Mucosa of rectum (tissue), 2 donors: ENCODE measurements around the gene FXYD4.
A peak's percentile ranks its signal among the peaks of the same experiment; 100 is the strongest.

Experiments used
- H3K27ac ChIP-seq, 2 donors: one replicate each; pipeline ENCODE4 v1.7.0; 2013; ENCODE audit warnings: inconsistent platforms in 2 of 2, low read depth in 2 of 2, low read length in 2 of 2
- H3K27me3 ChIP-seq, 2 donors: one replicate each; pipeline ENCODE4 v1.7.0; 2013; ENCODE audit warnings: low read length in 2 of 2; ENCODE audit not compliant: control insufficient read depth in 2 of 2, insufficient read depth in 2 of 2
- H3K36me3 ChIP-seq, 2 donors: one replicate each; pipeline ENCODE4 v1.7.0; 2013; ENCODE audit warnings: low read length in 2 of 2; ENCODE audit not compliant: control insufficient read depth in 2 of 2, insufficient read depth in 2 of 2
- H3K4me1 ChIP-seq, 2 donors: one replicate each; pipeline ENCODE4 v1.7.0; 2013; ENCODE audit warnings: low read length in 2 of 2, mild to moderate bottlenecking in 1 of 2; ENCODE audit not compliant: control insufficient read depth in 2 of 2, insufficient read depth in 2 of 2
- H3K4me3 ChIP-seq, 2 donors: one replicate each; pipeline ENCODE4 v1.7.0; 2013; ENCODE audit warnings: low read length in 2 of 2
- H3K9ac ChIP-seq, 2 donors: one replicate each; pipeline ENCODE4 v1.7.0; 2013; ENCODE audit warnings: low read length in 2 of 2, low read depth in 1 of 2, mild to moderate bottlenecking in 1 of 2
- H3K9me3 ChIP-seq, 2 donors: one replicate each; pipeline ENCODE4 v1.7.0; 2013; ENCODE audit warnings: low read length in 2 of 2; ENCODE audit not compliant: control insufficient read depth in 2 of 2
- donor health status: healthy.
- donor health status: Normal muscosa, but diverticular disease.

Gene FXYD4

GRCh38 chr10:43353495-43354329 lies 17.7 kb upstream of the FXYD4 start:
- Histone ChIP-seq H3K4me3 (no peak overlapping the region), H3K4me1 (peaks cover 6 to 9% of the 10 kb centered on the region in 2 donors), H3K9ac (no peak overlapping the region), H3K27me3 (peaks cover 0 to 3% of the 10 kb centered on the region in 2 donors), H3K36me3 (no peaks in the 10 kb centered on the region), H3K9me3 (no peaks in the 10 kb centered on the region), H3K27ac (no peak overlapping the region)

GRCh38 chr10:43354330-43354635 lies 17.2 kb upstream of the FXYD4 start:
- Histone ChIP-seq H3K27ac (no peak overlapping the region), H3K27me3 (peaks cover 0 to 3% of the 10 kb centered on the region in 2 donors), H3K9ac (no peak overlapping the region), H3K36me3 (no peaks in the 10 kb centered on the region), H3K9me3 (no peaks in the 10 kb centered on the region), H3K4me1 (peaks cover 6 to 9% of the 10 kb centered on the region in 2 donors), H3K4me3 (no peak overlapping the region)

- no peak overlapping the region for H3K9ac ChIP-seq
- peaks cover 0 to 3% of the 10 kb centered on the region in 2 donors for H3K27me3 ChIP-seq
- H3K27ac ChIP-seq: no peak overlapping the region
- H3K4me3 ChIP-seq: no peak overlapping the region
- H3K36me3 ChIP-seq: no peaks in the 10 kb centered on the region
- H3K9me3 ChIP-seq: no peaks in the 10 kb centered on the region
- H3K4me1 ChIP-seq: peaks cover 6 to 9% of the 10 kb centered on the region in 2 donors
Observed at GRCh38 chr10:43354879-43355380, 16.5 kb upstream of the FXYD4 start.

GRCh38 chr10:43355749-43356371 lies 15.6 kb upstream of the FXYD4 start:
- peak overlapping the region; percentile 65 to 73 for H3K27ac ChIP-seq
- H3K9ac ChIP-seq: peak overlapping the region in 1 of 2 donors; percentile 18
- no peaks in the 10 kb centered on the region for H3K9me3 ChIP-seq
- H3K36me3 ChIP-seq: no peaks in the 10 kb centered on the region
- no peak overlapping the region for H3K4me3 ChIP-seq
- peaks cover 6 to 9% of the 10 kb centered on the region in 2 donors for H3K4me1 ChIP-seq
- no peaks in the 10 kb centered on the region for H3K27me3 ChIP-seq

- Histone ChIP-seq H3K27ac (no peak overlapping the region), H3K4me1 (peaks cover 11 to 13% of the 10 kb centered on the region in 2 donors), H3K27me3 (no peaks in the 10 kb centered on the region), H3K36me3 (no peaks in the 10 kb centered on the region), H3K9ac (no peak overlapping the region), H3K9me3 (no peaks in the 10 kb centered on the region), H3K4me3 (no peak overlapping the region)
Observed at GRCh38 chr10:43360086-43360485, 11.3 kb upstream of the FXYD4 start.

- Histone ChIP-seq H3K36me3 (no peaks in the 10 kb centered on the region), H3K9me3 (no peaks in the 10 kb centered on the region), H3K4me3 (peak overlapping the region; percentile 73 to 87), H3K4me1 (peaks cover 4% of the 10 kb centered on the region in 2 donors), H3K9ac (peak overlapping the region; percentile 67 to 83), H3K27ac (peak overlapping the region; percentile 38 to 67), H3K27me3 (no peaks in the 10 kb centered on the region)
Observed at GRCh38 chr10:43361547-43362190, 9.8 kb upstream of the FXYD4 start.

GRCh38 chr10:43362191-43362839 lies 9.1 kb upstream of the FXYD4 start:
- Histone ChIP-seq H3K9ac (peak overlapping the region; percentile 67 to 83), H3K9me3 (no peaks in the 10 kb centered on the region), H3K4me3 (peak overlapping the region; percentile 73 to 87), H3K4me1 (peaks cover 4% of the 10 kb centered on the region in 2 donors), H3K27me3 (no peaks in the 10 kb centered on the region), H3K36me3 (no peaks in the 10 kb centered on the region), H3K27ac (peak overlapping the region; percentile 38 to 67)

GRCh38 chr10:43365001-43365400 lies 6.4 kb upstream of the FXYD4 start:
- no peaks in the 10 kb centered on the region for H3K27me3 ChIP-seq

GRCh38 chr10:43369921-43370320 lies 1.5 kb upstream of the FXYD4 start:
- no peaks in the 10 kb centered on the region for H3K36me3 ChIP-seq
- H3K4me3 ChIP-seq: no peak overlapping the region
- no peak overlapping the region for H3K27ac ChIP-seq

More at GRCh38 chr10:43365001-43365400, 6.4 kb upstream of the FXYD4 start:
- Histone ChIP-seq H3K4me1 (peaks cover 4% of the 10 kb centered on the region in 2 donors), H3K36me3 (no peaks in the 10 kb centered on the region), H3K9ac (no peak overlapping the region), H3K9me3 (no peaks in the 10 kb centered on the region), H3K27ac (no peak overlapping the region), H3K4me3 (no peak overlapping the region)

More at GRCh38 chr10:43369921-43370320, 1.5 kb upstream of the FXYD4 start:
- no peaks in the 10 kb centered on the region for H3K27me3 ChIP-seq
- no peak overlapping the region for H3K9ac ChIP-seq
- H3K4me1 ChIP-seq: peaks cover 0 to 3% of the 10 kb centered on the region in 2 donors
- H3K9me3 ChIP-seq: no peaks in the 10 kb centered on the region
